Transverse colon (tissue), 3 donors: Measurements from ENCODE around the gene BPIFB4.

ENCODE experiments used
- CTCF ChIP-seq, 5 experiments: fragments of 200-600 bp in 3 of 5; fragments of 450-650 bp in 2 of 5; sonication (generic) in 3 of 5; IDR thresholded peaks; 1 replicate in 2 of 5; 2 replicates in 3 of 5; pipeline ENCODE4 v1.5.1; 2016 to 2017; ENCODE audit warnings: antibody characterized with exemption in 5 of 5, inconsistent platforms in 3 of 5, mild to moderate bottlenecking in 2 of 5, moderate library complexity in 1 of 5
- EP300 ChIP-seq: sonication (generic); formaldehyde crosslinking; IDR thresholded peaks from one replicate; pipeline ENCODE4 v1.6.1; 2017; ENCODE audit warnings: antibody characterized with exemption, low read depth
- POLR2A ChIP-seq: fragments of 450-650 bp; IDR thresholded peaks from one replicate; pipeline ENCODE4 v1.6.1; 2016; ENCODE audit warnings: antibody characterized with exemption, mild to moderate bottlenecking, moderate library complexity

DNA sequence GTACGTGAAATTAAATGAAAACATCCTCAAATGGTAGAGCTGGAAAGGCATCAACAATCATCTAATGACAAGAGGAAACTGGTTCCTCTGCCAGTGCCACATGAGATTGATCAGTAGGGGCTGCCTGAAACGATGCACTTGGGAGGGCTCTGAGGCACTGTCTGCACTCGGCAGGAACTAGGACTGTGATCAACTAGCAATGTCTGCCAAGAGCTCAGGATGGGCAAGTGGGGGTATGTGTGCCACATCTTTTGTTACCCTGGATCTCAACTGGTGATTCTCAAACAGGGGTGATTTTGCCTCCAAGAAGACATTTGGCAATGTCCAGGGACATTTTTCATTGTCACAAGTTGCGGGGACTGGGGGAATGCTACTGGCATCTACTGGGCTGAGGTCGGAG lies 46.1 kb upstream of the BPIFB4 start:
- TF ChIP-seq EP300 (no peak), CTCF (IDR thresholded peaks at IDR 0.05) (no peak), POLR2A (no peak)
